T-helper 9 cell (primary cell): ENCODE measurements around the gene TAMALIN.
A peak's percentile ranks its signal among the peaks of the same experiment; 100 is the strongest.

Source experiments
- DNase-seq: peaks from one replicate; pipeline ENCODE4 v3.0.0-alpha.2; 2020

TAMALIN gene

GRCh38 chr12:52037248-52037861, 30.6 kb downstream of the TAMALIN start:
- no peak for DNase-seq

GRCh38 chr12:52038447-52038846, 31.7 kb downstream of the TAMALIN start:
- DNase-seq, result no peak

GRCh38 chr12:52041035-52041434, 34.3 kb downstream of the TAMALIN start:
- no peak for DNase-seq

GRCh38 chr12:52041695-52042123, 35.0 kb downstream of the TAMALIN start:
- DNase-seq, result no peak

GRCh38 chr12:52042706-52043385, 36.1 kb downstream of the TAMALIN start:
- no peak for DNase-seq

- DNase-seq, result no peak
These were observed 36.9 kb downstream of the TAMALIN start for GRCh38 chr12:52043386-52044212.

GRCh38 chr12:52044292-52044983, 37.7 kb downstream of the TAMALIN start:
- no peak for DNase-seq

- no peak for DNase-seq
These were observed 39.1 kb downstream of the TAMALIN start for GRCh38 chr12:52045794-52046199.

GRCh38 chr12:52046859-52047258, 40.1 kb downstream of the TAMALIN start:
- DNase-seq, result no peak

GRCh38 chr12:52049286-52049685, 42.5 kb downstream of the TAMALIN start:
- no peak for DNase-seq

- DNase-seq, result no peak
These were observed 42.9 kb downstream of the TAMALIN start for GRCh38 chr12:52049688-52050087.

GRCh38 chr12:52050116-52050757, 43.5 kb downstream of the TAMALIN start:
- DNase-seq, result no peak

- DNase-seq, result peak; percentile 100
These were observed 44.2 kb downstream of the TAMALIN start, which contains the start of gene NR4A1 for GRCh38 chr12:52050758-52051541. Gene NR4A1 (plus strand): TSS chr12:52051442. CDS start chr12:52054329, 2,887 bp downstream.

GRCh38 chr12:52052468-52053186, 45.9 kb downstream of the TAMALIN start:
- DNase-seq, result peak; percentile 24

GRCh38 chr12:52053536-52054209, 46.9 kb downstream of the TAMALIN start:
- no peak for DNase-seq

- no peak for DNase-seq
These were observed 47.6 kb downstream of the TAMALIN start for GRCh38 chr12:52054231-52054832.

GRCh38 chr12:52054833-52055730, 48.3 kb downstream of the TAMALIN start:
- DNase-seq, result no peak
